A549 (cell line): Measurements from ENCODE around the gene TCF7L1.

Experiments
- CBX2 ChIP-seq: fragments of 200-600 bp; sonication (generic); IDR thresholded peaks from 2 replicates; pipeline ENCODE4 v1.6.1; 2016; ENCODE audit warnings: low read depth, mild to moderate bottlenecking, borderline replicate concordance
- CEBPB ChIP-seq, 2 experiments: fragments of >200 bp in 1 of 2; sonication (Bioruptor Twin) in 1 of 2; formaldehyde crosslinking in 1 of 2; IDR thresholded peaks; 2 replicates each; pipeline ENCODE4 v1.6.1; 2012 to 2016
- KDM5A ChIP-seq: fragments of 200-600 bp; sonication (generic); IDR thresholded peaks from 2 replicates; pipeline ENCODE4 v1.6.1; 2016; ENCODE audit warnings: antibody characterized with exemption, mild to moderate bottlenecking
- POLR2A ChIP-seq: IDR thresholded peaks from 2 replicates; pipeline ENCODE4 v1.6.1; 2012; ENCODE audit warnings: mild to moderate bottlenecking, low read length
- RAD21 ChIP-seq, 2 experiments: fragments of >200 bp in 1 of 2; sonication (Bioruptor Twin) in 1 of 2; formaldehyde crosslinking in 1 of 2; IDR thresholded peaks in 1 of 2; conservative IDR thresholded peaks in 1 of 2; 2 replicates in 1 of 2; 3 replicates in 1 of 2; pipeline ENCODE4 v1.6.1; 2012 to 2018; ENCODE audit warnings: inconsistent platforms in 1 of 2
- RARB ChIP-seq: fragments of 250-450 bp; sonication (Bioruptor Pico); IDR thresholded peaks from 2 replicates; pipeline ENCODE4 v1.8.0; 2021; ENCODE audit warnings: mild to moderate bottlenecking, moderate library complexity
- SREBF2 ChIP-seq: fragments of 450-650 bp; IDR thresholded peaks from 2 replicates; pipeline ENCODE4 v1.6.1; 2014; ENCODE audit warnings: mild to moderate bottlenecking, moderate library complexity
- ZC3H11A ChIP-seq: fragments of 450-650 bp; IDR thresholded peaks from 2 replicates; pipeline ENCODE4 v1.6.1; 2014; ENCODE audit warnings: antibody characterized with exemption, mild to moderate bottlenecking
- ZSCAN20 ChIP-seq: fragments of 250-450 bp; sonication (Bioruptor Pico); IDR thresholded peaks from 2 replicates; pipeline ENCODE4 v1.8.0; 2022; ENCODE audit warnings: mild to moderate bottlenecking, moderate library complexity
- TF ChIP-seq, protein P1 (sequence below): fragments of >200 bp; sonication (Bioruptor Twin); formaldehyde crosslinking; IDR thresholded peaks from 3 replicates; pipeline ENCODE4 v1.5.1; 2016
- TF ChIP-seq, protein P2 (sequence below): IDR thresholded peaks from 2 replicates; pipeline ENCODE4 v1.6.1; 2012
- TF ChIP-seq, protein P3 (sequence below): fragments of 200-600 bp; sonication (generic); IDR thresholded peaks from 2 replicates; pipeline ENCODE4 v1.6.1; 2016; ENCODE audit warnings: antibody characterized with exemption, mild to moderate bottlenecking, moderate library complexity

DNA sequence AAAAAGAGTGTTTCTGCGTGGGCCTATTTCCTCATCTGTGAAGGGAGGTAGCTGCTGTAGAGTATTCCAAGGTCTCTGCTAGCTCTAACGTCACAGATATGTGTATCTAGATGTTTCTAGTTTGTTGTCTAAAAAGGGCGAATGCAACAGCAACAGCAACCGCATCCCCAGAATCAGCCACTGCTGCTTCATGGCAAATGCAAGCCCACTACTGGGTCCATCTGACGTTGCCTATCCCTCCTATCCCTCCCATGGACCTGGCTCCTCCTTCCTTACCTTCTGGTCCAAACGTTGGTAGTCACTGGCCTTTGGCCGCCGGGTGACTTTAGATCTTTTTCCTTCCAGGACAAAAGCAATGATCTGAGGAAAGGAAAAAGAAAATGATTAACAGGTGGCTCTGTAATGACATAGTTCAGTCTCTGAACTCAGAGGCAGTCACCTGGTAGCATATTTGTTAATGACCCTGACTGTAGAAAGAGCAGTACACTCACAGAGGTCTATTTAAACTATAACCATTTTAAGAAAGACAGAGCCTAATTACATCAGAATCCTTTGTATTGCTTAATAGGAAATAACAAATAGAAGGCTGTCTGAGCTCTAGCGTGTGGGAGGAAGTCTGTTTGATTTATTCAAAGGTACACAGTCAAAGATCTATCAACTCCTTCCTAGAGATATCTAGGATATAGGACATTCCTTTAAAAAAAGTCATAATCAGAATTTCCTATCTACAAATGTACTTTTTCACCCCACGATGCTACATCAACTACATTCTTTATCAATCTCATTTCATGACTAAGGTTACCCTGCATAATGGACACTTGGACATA is 191.7 kb downstream of the TCF7L1 start:
- TF ChIP-seq, protein P1, sequence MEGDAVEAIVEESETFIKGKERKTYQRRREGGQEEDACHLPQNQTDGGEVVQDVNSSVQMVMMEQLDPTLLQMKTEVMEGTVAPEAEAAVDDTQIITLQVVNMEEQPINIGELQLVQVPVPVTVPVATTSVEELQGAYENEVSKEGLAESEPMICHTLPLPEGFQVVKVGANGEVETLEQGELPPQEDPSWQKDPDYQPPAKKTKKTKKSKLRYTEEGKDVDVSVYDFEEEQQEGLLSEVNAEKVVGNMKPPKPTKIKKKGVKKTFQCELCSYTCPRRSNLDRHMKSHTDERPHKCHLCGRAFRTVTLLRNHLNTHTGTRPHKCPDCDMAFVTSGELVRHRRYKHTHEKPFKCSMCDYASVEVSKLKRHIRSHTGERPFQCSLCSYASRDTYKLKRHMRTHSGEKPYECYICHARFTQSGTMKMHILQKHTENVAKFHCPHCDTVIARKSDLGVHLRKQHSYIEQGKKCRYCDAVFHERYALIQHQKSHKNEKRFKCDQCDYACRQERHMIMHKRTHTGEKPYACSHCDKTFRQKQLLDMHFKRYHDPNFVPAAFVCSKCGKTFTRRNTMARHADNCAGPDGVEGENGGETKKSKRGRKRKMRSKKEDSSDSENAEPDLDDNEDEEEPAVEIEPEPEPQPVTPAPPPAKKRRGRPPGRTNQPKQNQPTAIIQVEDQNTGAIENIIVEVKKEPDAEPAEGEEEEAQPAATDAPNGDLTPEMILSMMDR: no peak
- TF ChIP-seq, protein P2, sequence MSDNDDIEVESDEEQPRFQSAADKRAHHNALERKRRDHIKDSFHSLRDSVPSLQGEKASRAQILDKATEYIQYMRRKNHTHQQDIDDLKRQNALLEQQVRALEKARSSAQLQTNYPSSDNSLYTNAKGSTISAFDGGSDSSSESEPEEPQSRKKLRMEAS: no peak
- TF ChIP-seq SREBF2 (no peak), ZSCAN20 (CRISPR knock-in tag) (no peak), CBX2 (no peak), ZC3H11A (no peak), RARB (no peak), POLR2A (no peak), CEBPB (IDR thresholded peaks at IDR 0.05) (peak; percentile 19 to 54; a peak in 1 of 4 replicates), RAD21 (conservative IDR thresholded peaks at IDR 0.05 in 1 of 2, IDR thresholded peaks at IDR 0.05 in 1 of 2) (no peak), KDM5A (no peak)
- TF ChIP-seq, protein P3, sequence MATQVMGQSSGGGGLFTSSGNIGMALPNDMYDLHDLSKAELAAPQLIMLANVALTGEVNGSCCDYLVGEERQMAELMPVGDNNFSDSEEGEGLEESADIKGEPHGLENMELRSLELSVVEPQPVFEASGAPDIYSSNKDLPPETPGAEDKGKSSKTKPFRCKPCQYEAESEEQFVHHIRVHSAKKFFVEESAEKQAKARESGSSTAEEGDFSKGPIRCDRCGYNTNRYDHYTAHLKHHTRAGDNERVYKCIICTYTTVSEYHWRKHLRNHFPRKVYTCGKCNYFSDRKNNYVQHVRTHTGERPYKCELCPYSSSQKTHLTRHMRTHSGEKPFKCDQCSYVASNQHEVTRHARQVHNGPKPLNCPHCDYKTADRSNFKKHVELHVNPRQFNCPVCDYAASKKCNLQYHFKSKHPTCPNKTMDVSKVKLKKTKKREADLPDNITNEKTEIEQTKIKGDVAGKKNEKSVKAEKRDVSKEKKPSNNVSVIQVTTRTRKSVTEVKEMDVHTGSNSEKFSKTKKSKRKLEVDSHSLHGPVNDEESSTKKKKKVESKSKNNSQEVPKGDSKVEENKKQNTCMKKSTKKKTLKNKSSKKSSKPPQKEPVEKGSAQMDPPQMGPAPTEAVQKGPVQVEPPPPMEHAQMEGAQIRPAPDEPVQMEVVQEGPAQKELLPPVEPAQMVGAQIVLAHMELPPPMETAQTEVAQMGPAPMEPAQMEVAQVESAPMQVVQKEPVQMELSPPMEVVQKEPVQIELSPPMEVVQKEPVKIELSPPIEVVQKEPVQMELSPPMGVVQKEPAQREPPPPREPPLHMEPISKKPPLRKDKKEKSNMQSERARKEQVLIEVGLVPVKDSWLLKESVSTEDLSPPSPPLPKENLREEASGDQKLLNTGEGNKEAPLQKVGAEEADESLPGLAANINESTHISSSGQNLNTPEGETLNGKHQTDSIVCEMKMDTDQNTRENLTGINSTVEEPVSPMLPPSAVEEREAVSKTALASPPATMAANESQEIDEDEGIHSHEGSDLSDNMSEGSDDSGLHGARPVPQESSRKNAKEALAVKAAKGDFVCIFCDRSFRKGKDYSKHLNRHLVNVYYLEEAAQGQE: no peak
